ENCODE data around the gene OGFOD3.

OGFOD3 gene

GRCh38 chr17:82355770-82356427 is 62.5 kb downstream of the OGFOD3 start:
- no peak for DNase-seq (ENCODE audit: low read depth)

GRCh38 chr17:82354804-82355308 is 63.5 kb downstream of the OGFOD3 start:
- TF ChIP-seq CTCF (conservative IDR thresholded peaks at IDR 0.05; ENCODE audit: control insufficient read depth, insufficient read depth, low read depth, low read length), result no peak
- no peak overlapping the region for H3K4me3 ChIP-seq (ENCODE audit: control insufficient read depth, low read depth, low read length)
- DNase-seq (ENCODE audit: low read depth), result no peak

More at GRCh38 chr17:82355770-82356427, 62.5 kb downstream of the OGFOD3 start:
- TF ChIP-seq CTCF (conservative IDR thresholded peaks at IDR 0.05; ENCODE audit: control insufficient read depth, insufficient read depth, low read depth, low read length), result no peak
- no peak overlapping the region for H3K4me3 ChIP-seq (ENCODE audit: control insufficient read depth, low read depth, low read length)

GRCh38 chr17:82353484-82353883 is 64.9 kb downstream of the OGFOD3 start:
- no peak for TF ChIP-seq CTCF (conservative IDR thresholded peaks at IDR 0.05; ENCODE audit: control insufficient read depth, insufficient read depth, low read depth, low read length)
- H3K4me3 ChIP-seq (ENCODE audit: control insufficient read depth, low read depth, low read length), result no peak overlapping the region
- DNase-seq (ENCODE audit: low read depth), result no peak

GRCh38 chr17:82351713-82352488 is 66.5 kb downstream of the OGFOD3 start:
- peak; percentile 92 for TF ChIP-seq CTCF (conservative IDR thresholded peaks at IDR 0.05; ENCODE audit: control insufficient read depth, insufficient read depth, low read depth, low read length)
- DNase-seq (ENCODE audit: low read depth), result peak; percentile 89
- no peak overlapping the region for H3K4me3 ChIP-seq (ENCODE audit: control insufficient read depth, low read depth, low read length)

GRCh38 chr17:82351254-82351712 is 67.1 kb downstream of the OGFOD3 start:
- no peak overlapping the region for H3K4me3 ChIP-seq (ENCODE audit: control insufficient read depth, low read depth, low read length)
- no peak for DNase-seq (ENCODE audit: low read depth)
- TF ChIP-seq CTCF (conservative IDR thresholded peaks at IDR 0.05; ENCODE audit: control insufficient read depth, insufficient read depth, low read depth, low read length), result no peak

- H3K4me3 ChIP-seq (ENCODE audit: control insufficient read depth, low read depth, low read length), result no peak overlapping the region
- no peak for TF ChIP-seq CTCF (conservative IDR thresholded peaks at IDR 0.05; ENCODE audit: control insufficient read depth, insufficient read depth, low read depth, low read length)
- DNase-seq (ENCODE audit: low read depth), result no peak
Measured at GRCh38 chr17:82350182-82351030, 68.0 kb downstream of the OGFOD3 start.
